Endodermal cell (in vitro differentiated cells): ENCODE measurements around the gene SIRPD. TPM values are rescaled to one million over a fixed set of nuclear protein-coding genes. Genes with fewer than 3 reads are reported as not detected.

Experiments used
- DNase-seq: peaks from one replicate; pipeline ENCODE4 v3.0.0-alpha.2; 2017
- H3K27ac ChIP-seq: 2 replicates; pipeline ENCODE4 v1.5.1; 2013; ENCODE audit warnings: mild to moderate bottlenecking, low read depth, low read length, moderate library complexity
- H3K27me3 ChIP-seq: 2 replicates; pipeline ENCODE4 v1.6.1; 2013; ENCODE audit warnings: mild to moderate bottlenecking, low read length, moderate library complexity; ENCODE audit not compliant: insufficient read depth, control insufficient read depth, poor library complexity, severe bottlenecking
- H3K36me3 ChIP-seq: 2 replicates; pipeline ENCODE4 v1.7.0; 2013; ENCODE audit warnings: mild to moderate bottlenecking, low read length, moderate library complexity; ENCODE audit not compliant: control insufficient read depth, insufficient read depth
- H3K4me1 ChIP-seq: one replicate; pipeline ENCODE4 v1.7.0; 2013; ENCODE audit warnings: low read length; ENCODE audit not compliant: control insufficient read depth, insufficient read depth
- H3K4me3 ChIP-seq: 2 replicates; pipeline ENCODE4 v1.5.1; 2013; ENCODE audit warnings: mild to moderate bottlenecking, low read length, moderate library complexity
- H3K9ac ChIP-seq: 2 replicates; pipeline ENCODE4 v1.6.1; 2013; ENCODE audit warnings: mild to moderate bottlenecking, low read length, moderate library complexity; ENCODE audit not compliant: poor library complexity, severe bottlenecking; ENCODE audit errors: extremely low read depth
- H3K9me3 ChIP-seq: 2 replicates; pipeline ENCODE4 v1.6.1; 2013; ENCODE audit warnings: mild to moderate bottlenecking, low read length, moderate library complexity; ENCODE audit not compliant: control insufficient read depth
- H3K27ac Mint-ChIP-seq: 2 replicates; pipeline ENCODE4 v1.8.0; 2020; ENCODE audit warnings: mixed read lengths
- H3K27me3 Mint-ChIP-seq: 2 replicates; pipeline ENCODE4 v1.8.0; 2021; ENCODE audit warnings: mild to moderate bottlenecking, mixed read lengths; ENCODE audit not compliant: insufficient read depth
- H3K36me3 Mint-ChIP-seq: 2 replicates; pipeline ENCODE4 v1.8.0; 2020; ENCODE audit warnings: low read depth, mixed read lengths
- H3K4me1 Mint-ChIP-seq: 2 replicates; pipeline ENCODE4 v1.8.0; 2020; ENCODE audit warnings: mixed read lengths
- H3K4me3 Mint-ChIP-seq: 2 replicates; pipeline ENCODE4 v1.8.0; 2020; ENCODE audit warnings: mild to moderate bottlenecking, moderate library complexity, mixed read lengths
- H3K9me3 Mint-ChIP-seq: 2 replicates; pipeline ENCODE4 v1.8.0; 2020; ENCODE audit warnings: mild to moderate bottlenecking, mixed read lengths
- WGBS, 2 experiments: methylation state at CpG; one replicate each; pipeline versions ENCODE4 v1.1.5 to v1.1.7; 2013; ENCODE audit warnings: missing lambda C conversion rate in 2 of 2, mixed read lengths in 1 of 2; ENCODE audit not compliant: insufficient coverage in 1 of 2, insufficient read length in 1 of 2; 5-methylcytosine and 5-hydroxymethylcytosine counted together
- long read RNA-seq, 4 experiments: library from polyadenylated mRNA in 2 of 4; library from RNA in 1 of 4; library from capped mRNA in 1 of 4; stranded (forward) in 3 of 4; unstranded in 1 of 4; transcript quantifications; one replicate each; pipeline ENCODE4 v2.0.0, GENCODE V29; 2020 to 2021; ENCODE audit warnings: inconsistent platforms in 1 of 4
- polyA plus RNA-seq, 2 experiments: library from polyadenylated mRNA; stranded (reverse); fragments of 50-300 nt; gene quantifications; one replicate each; pipeline ENCODE4 v1.2.3, GENCODE V29; 2013
- total RNA-seq, 2 donors: library from RNA; stranded (reverse); fragmentation: NEBNext Ultra II Directional in 1 of 2; extraction: Animal tissue kit (Norgen Biotek cat#: 25700) in 1 of 2; gene quantifications; 2 replicates in 1 of 2; 3 replicates in 1 of 2; pipeline ENCODE4 v1.2.1, GENCODE V29; 2021
- TF ChIP-seq, protein P1 (sequence below): fragments of 200-600 bp; sonication (generic); conservative IDR thresholded peaks from 2 replicates; pipeline ENCODE4 v1.5.0; 2021; ENCODE audit warnings: antibody characterized with exemption, mild to moderate bottlenecking

Gene SIRPD
- total RNA-seq, result not detected
- not detected for polyA plus RNA-seq (2013, experiment 1 of 2)
- not detected for polyA plus RNA-seq (2013, experiment 2 of 2)
- long read RNA-seq, experiment 1, result 0 reads
- long read RNA-seq, experiment 2, result 0 reads
- long read RNA-seq, experiment 3, result 0 reads
- long read RNA-seq, experiment 4, result 0 reads

DNA sequence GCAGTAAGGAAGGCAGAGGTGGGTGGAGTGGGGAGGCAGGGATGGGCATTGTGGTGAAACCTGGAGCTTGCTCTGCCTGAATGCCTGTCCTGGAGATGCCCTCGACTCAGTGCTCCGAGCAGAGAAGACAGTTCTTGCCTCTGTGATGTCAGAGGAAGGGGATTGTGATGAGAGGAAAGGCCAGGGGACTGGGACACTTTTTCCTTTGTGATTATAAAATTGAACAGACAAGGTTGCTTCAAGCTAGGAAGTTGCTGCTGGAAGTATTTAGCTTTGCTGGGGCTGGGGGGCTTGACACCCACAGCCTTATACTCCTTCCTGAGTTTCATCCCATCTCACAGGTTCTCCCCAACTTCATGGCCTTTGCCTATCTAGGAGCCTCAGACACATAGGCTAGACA, at the start of gene SIRPD:
Gene SIRPD (minus strand): TSS at position 101 of the 400 bp plus-strand sequence. CDS start 52 bp downstream, at position 49.
- no peak within 1 kb of the TSS for H3K27ac Mint-ChIP-seq
- TF ChIP-seq, protein P1, sequence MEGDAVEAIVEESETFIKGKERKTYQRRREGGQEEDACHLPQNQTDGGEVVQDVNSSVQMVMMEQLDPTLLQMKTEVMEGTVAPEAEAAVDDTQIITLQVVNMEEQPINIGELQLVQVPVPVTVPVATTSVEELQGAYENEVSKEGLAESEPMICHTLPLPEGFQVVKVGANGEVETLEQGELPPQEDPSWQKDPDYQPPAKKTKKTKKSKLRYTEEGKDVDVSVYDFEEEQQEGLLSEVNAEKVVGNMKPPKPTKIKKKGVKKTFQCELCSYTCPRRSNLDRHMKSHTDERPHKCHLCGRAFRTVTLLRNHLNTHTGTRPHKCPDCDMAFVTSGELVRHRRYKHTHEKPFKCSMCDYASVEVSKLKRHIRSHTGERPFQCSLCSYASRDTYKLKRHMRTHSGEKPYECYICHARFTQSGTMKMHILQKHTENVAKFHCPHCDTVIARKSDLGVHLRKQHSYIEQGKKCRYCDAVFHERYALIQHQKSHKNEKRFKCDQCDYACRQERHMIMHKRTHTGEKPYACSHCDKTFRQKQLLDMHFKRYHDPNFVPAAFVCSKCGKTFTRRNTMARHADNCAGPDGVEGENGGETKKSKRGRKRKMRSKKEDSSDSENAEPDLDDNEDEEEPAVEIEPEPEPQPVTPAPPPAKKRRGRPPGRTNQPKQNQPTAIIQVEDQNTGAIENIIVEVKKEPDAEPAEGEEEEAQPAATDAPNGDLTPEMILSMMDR, result no peak
- 81 to 89% methylated on average over 2 of the region's 2 CpGs for WGBS, 2 experiments
- no peak within 1 kb of the TSS for H3K4me3 Mint-ChIP-seq
- no peaks in the 10 kb centered on the region for H3K4me1 Mint-ChIP-seq
- H3K9me3 ChIP-seq, result no peaks in the 10 kb centered on the region
- H3K27me3 ChIP-seq, result no peaks in the 10 kb centered on the region
- peaks cover 1% of the 10 kb centered on the region for H3K27me3 Mint-ChIP-seq
- no peak within 1 kb of the TSS for H3K27ac ChIP-seq
- no peak for DNase-seq
- no peaks in the 10 kb centered on the region for H3K36me3 Mint-ChIP-seq
- H3K4me3 ChIP-seq, result no peak within 1 kb of the TSS
- H3K9me3 Mint-ChIP-seq, result peaks cover 6% of the 10 kb centered on the region
- H3K9ac ChIP-seq, result no peak within 1 kb of the TSS
- H3K4me1 ChIP-seq, result no peaks in the 10 kb centered on the region
- H3K36me3 ChIP-seq, result no peaks in the 10 kb centered on the region

DNA sequence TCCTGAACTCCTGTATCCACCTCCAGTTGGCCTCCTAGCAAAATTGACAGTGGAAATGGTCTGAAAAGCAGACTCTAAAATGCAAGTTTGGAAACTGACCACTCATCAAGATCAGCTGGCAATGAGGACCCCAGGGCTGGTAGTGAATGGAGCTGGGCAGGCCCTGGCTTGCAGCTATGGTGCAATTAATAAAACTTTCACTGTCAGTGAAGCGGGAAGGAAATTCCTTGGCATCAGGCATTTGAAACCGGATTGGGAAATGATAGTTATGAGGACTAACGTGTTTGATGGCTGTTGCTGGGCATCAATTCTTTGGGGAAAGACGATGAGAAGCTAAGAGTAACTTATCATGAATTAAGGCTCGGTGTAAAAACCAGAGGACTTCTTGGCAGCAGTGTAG, 43.2 kb upstream of the SIRPD start:
- no CpG with 5 or more reads among the region's 5 CpGs for WGBS, 2 experiments
- H3K4me3 ChIP-seq, result no peak overlapping the region
- H3K27ac ChIP-seq, result no peak overlapping the region
- no peak overlapping the region for H3K4me3 Mint-ChIP-seq
- H3K27me3 Mint-ChIP-seq, result no peaks in the 10 kb centered on the region
- H3K9me3 Mint-ChIP-seq, result no peaks in the 10 kb centered on the region
- TF ChIP-seq, protein P1, result no peak
- H3K36me3 ChIP-seq, result no peaks in the 10 kb centered on the region
- DNase-seq, result no peak
- H3K9me3 ChIP-seq, result no peaks in the 10 kb centered on the region
- no peaks in the 10 kb centered on the region for H3K36me3 Mint-ChIP-seq
- no peak overlapping the region for H3K9ac ChIP-seq
- H3K4me1 Mint-ChIP-seq, result no peaks in the 10 kb centered on the region
- H3K27me3 ChIP-seq, result no peaks in the 10 kb centered on the region
- H3K27ac Mint-ChIP-seq, result no peak overlapping the region
- H3K4me1 ChIP-seq, result no peaks in the 10 kb centered on the region

DNA sequence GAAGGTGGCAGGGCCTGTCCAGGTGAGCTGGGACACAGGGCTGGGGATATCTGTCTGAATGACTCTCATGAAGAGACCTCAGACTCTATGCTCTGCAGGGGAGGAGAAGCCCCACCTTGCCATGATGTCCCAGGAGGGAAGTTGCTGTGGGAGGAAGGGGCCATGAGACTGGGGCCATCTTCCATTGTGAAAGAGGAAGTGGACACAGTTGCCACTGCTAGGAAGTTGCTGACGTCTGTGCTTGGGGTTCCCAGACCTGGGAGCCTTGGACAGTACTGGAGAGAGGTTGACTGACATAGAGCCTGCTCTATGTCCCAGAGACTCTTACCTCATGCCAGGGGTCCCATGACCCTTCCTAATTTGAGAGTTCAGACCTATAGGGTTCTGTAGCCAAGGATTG, 37.8 kb upstream of the SIRPD start:
- no peak overlapping the region for H3K9ac ChIP-seq
- WGBS, 2 experiments, result no CpG with 5 or more reads among the region's 1 CpG
- no peaks in the 10 kb centered on the region for H3K27me3 ChIP-seq
- no peaks in the 10 kb centered on the region for H3K9me3 ChIP-seq
- no peaks in the 10 kb centered on the region for H3K4me1 ChIP-seq
- no peaks in the 10 kb centered on the region for H3K27me3 Mint-ChIP-seq
- H3K4me3 Mint-ChIP-seq, result no peak overlapping the region
- no peak overlapping the region for H3K27ac ChIP-seq
- TF ChIP-seq, protein P1, result no peak
- no peaks in the 10 kb centered on the region for H3K36me3 Mint-ChIP-seq
- H3K4me3 ChIP-seq, result no peak overlapping the region
- no peak overlapping the region for H3K27ac Mint-ChIP-seq
- no peak for DNase-seq
- H3K4me1 Mint-ChIP-seq, result no peaks in the 10 kb centered on the region
- no peaks in the 10 kb centered on the region for H3K36me3 ChIP-seq
- H3K9me3 Mint-ChIP-seq, result no peaks in the 10 kb centered on the region
